ENCODE data around the gene ZNF813. TPM values are rescaled to one million over a fixed set of nuclear protein-coding genes. Genes with fewer than 3 reads are reported as not detected.

Gene ZNF813
- total RNA-seq, 1 donor from 2014 or later, result 5.2 TPM

GRCh38 chr19:53521373-53522202 lies 54.1 kb downstream of the ZNF813 start:
- DNase-seq, result no peak
- peaks cover 3% of the 10 kb centered on the region for H3K27me3 Mint-ChIP-seq (ENCODE audit: unreplicated experiment)
- H3K4me3 Mint-ChIP-seq (ENCODE audit: unreplicated experiment), result peak overlapping the region; percentile 96
- TF ChIP-seq CTCF (IDR thresholded peaks at IDR 0.05; ENCODE audit: partially characterized antibody, unreplicated experiment), result no peak
- H3K4me1 Mint-ChIP-seq (ENCODE audit: low read depth, unreplicated experiment), result peaks cover 7% of the 10 kb centered on the region
- H3K36me3 Mint-ChIP-seq (ENCODE audit: unreplicated experiment), result peaks cover 10% of the 10 kb centered on the region
- H3K27ac Mint-ChIP-seq (ENCODE audit: unreplicated experiment), result no peak overlapping the region
- peaks cover 17% of the 10 kb centered on the region for H3K9me3 Mint-ChIP-seq (ENCODE audit: unreplicated experiment)

GRCh38 chr19:53525922-53526321 lies 58.4 kb downstream of the ZNF813 start:
- peaks cover 6% of the 10 kb centered on the region for H3K4me1 Mint-ChIP-seq (ENCODE audit: low read depth, unreplicated experiment)
- peaks cover 12% of the 10 kb centered on the region for H3K9me3 Mint-ChIP-seq (ENCODE audit: unreplicated experiment)
- H3K27me3 Mint-ChIP-seq (ENCODE audit: unreplicated experiment), result peaks cover 1% of the 10 kb centered on the region
- no peak overlapping the region for H3K27ac Mint-ChIP-seq (ENCODE audit: unreplicated experiment)
- H3K36me3 Mint-ChIP-seq (ENCODE audit: unreplicated experiment), result peaks cover 10% of the 10 kb centered on the region
- H3K4me3 Mint-ChIP-seq (ENCODE audit: unreplicated experiment), result no peak overlapping the region
- TF ChIP-seq CTCF (IDR thresholded peaks at IDR 0.05; ENCODE audit: partially characterized antibody, unreplicated experiment), result no peak
- DNase-seq, result no peak

GRCh38 chr19:53530622-53531021 lies 63.1 kb downstream of the ZNF813 start:
- peaks cover 5% of the 10 kb centered on the region for H3K36me3 Mint-ChIP-seq (ENCODE audit: unreplicated experiment)
- DNase-seq, result no peak
- peaks cover 1% of the 10 kb centered on the region for H3K27me3 Mint-ChIP-seq (ENCODE audit: unreplicated experiment)
- no peak overlapping the region for H3K27ac Mint-ChIP-seq (ENCODE audit: unreplicated experiment)
- no peaks in the 10 kb centered on the region for H3K4me1 Mint-ChIP-seq (ENCODE audit: low read depth, unreplicated experiment)
- H3K4me3 Mint-ChIP-seq (ENCODE audit: unreplicated experiment), result no peak overlapping the region
- peaks cover 5% of the 10 kb centered on the region for H3K9me3 Mint-ChIP-seq (ENCODE audit: unreplicated experiment)
- TF ChIP-seq CTCF (IDR thresholded peaks at IDR 0.05; ENCODE audit: partially characterized antibody, unreplicated experiment), result no peak

- no peak for TF ChIP-seq CTCF (IDR thresholded peaks at IDR 0.05; ENCODE audit: partially characterized antibody, unreplicated experiment)
- Mint-ChIP-seq H3K4me1 (ENCODE audit: low read depth, unreplicated experiment) (no peaks in the 10 kb centered on the region), H3K9me3 (ENCODE audit: unreplicated experiment) (peaks cover 2% of the 10 kb centered on the region), H3K27me3 (ENCODE audit: unreplicated experiment) (peaks cover 1% of the 10 kb centered on the region), H3K4me3 (ENCODE audit: unreplicated experiment) (no peak overlapping the region), H3K36me3 (ENCODE audit: unreplicated experiment) (no peaks in the 10 kb centered on the region), H3K27ac (ENCODE audit: unreplicated experiment) (no peak overlapping the region)
- no peak for DNase-seq
Observed at GRCh38 chr19:53531457-53531856, 63.9 kb downstream of the ZNF813 start.

GRCh38 chr19:53532362-53532761 lies 64.8 kb downstream of the ZNF813 start:
- no peak for TF ChIP-seq CTCF (IDR thresholded peaks at IDR 0.05; ENCODE audit: partially characterized antibody, unreplicated experiment)
- Mint-ChIP-seq H3K27ac (ENCODE audit: unreplicated experiment) (no peak overlapping the region), H3K36me3 (ENCODE audit: unreplicated experiment) (no peaks in the 10 kb centered on the region), H3K27me3 (ENCODE audit: unreplicated experiment) (no peaks in the 10 kb centered on the region), H3K9me3 (ENCODE audit: unreplicated experiment) (no peaks in the 10 kb centered on the region), H3K4me3 (ENCODE audit: unreplicated experiment) (no peak overlapping the region), H3K4me1 (ENCODE audit: low read depth, unreplicated experiment) (no peaks in the 10 kb centered on the region)
- no peak for DNase-seq
